HG03460 (cell line): ENCODE results near the gene PRKN.

Experiments
- ATAC-seq: cut with Tn5 transposase; IDR thresholded peaks from one replicate; pipeline ENCODE4 v1.9.1; 2021; ENCODE audit not compliant: unreplicated experiment

The PRKN gene

GRCh38 chr6:162336359-162336758 is 391.2 kb downstream of the PRKN start:
- ATAC-seq = no peak

- ATAC-seq = no peak
These were observed 395.2 kb downstream of the PRKN start for GRCh38 chr6:162332365-162332764.

- no peak for ATAC-seq
These were observed 395.7 kb downstream of the PRKN start for GRCh38 chr6:162331911-162332310.

- no peak for ATAC-seq
These were observed 401.7 kb downstream of the PRKN start for GRCh38 chr6:162325826-162326225.

DNA sequence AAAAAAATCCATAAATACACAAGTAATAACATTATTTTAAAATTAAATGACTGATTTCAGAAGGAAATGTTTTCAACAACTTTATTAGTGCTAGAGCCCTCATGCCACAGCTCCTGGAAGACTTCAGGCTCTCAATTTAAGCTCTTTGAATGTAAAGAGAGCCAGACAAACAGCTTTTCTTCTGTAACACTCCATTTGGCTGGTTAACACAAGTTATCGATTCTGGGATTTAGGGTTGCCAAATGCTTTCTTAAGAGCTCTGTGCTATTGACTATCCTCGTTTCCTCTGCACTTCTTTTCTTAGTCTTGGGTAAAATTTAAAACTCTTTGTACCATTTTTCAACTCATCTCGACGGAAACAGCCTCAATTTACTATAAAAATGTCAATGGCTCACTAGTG is 402.5 kb downstream of the PRKN start:
- ATAC-seq = no peak

- ATAC-seq = no peak
These were observed 412.3 kb downstream of the PRKN start for GRCh38 chr6:162315291-162315690.

DNA sequence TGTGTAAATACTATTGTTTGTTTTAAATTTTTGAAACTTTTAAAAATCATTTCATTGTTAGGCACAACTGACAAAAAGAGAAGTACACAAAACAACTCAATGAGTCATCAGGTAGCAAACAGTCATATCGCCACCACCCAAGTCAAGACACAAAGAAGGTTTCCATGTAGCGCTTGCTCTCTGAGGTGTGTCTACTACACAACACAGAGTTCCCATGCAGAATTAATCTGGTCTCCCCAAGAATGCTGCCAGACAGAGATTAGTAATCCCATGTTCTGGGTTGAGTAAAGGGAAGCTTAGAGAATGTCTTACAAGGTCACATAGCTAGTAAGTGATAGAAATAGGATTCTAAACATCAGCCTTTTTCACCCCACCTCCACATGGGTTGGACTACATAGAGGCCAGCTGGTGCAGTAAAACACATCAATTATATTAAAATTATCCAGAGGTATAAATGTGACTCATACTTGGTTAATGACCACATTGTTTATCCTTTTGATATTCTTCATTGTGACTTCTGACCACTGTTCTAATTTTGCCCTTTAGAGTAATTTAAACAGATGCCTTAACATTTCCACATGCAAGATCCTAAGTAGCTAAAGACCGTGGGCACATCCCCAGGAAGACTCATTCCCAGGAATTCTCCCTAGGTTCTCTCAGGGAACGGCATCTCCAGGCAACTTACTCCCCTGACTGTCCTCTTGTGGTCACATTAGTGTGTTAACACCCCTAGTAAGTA is 413.5 kb downstream of the PRKN start:
- ATAC-seq = no peak

- ATAC-seq = no peak
These were observed 419.7 kb downstream of the PRKN start for GRCh38 chr6:162307865-162308264.

DNA sequence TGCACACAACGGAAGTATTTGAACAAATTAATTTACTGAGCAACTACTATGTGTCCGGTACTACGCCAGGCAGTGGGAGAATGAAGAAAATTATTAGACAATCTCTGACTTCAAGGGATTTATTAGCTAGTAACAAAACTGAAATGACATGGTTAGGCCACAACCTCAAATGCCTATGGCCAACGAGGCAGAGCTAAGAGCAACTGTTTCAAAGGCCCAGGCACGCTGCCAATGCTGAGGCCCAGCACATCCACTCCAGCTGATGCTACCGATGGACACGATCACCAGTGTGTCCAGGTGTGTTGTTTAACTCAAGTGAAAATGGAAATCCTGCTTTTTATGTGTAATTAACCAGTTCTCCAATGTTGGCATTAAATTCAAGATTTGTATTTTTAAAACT is 420.9 kb downstream of the PRKN start:
- no peak for ATAC-seq

DNA sequence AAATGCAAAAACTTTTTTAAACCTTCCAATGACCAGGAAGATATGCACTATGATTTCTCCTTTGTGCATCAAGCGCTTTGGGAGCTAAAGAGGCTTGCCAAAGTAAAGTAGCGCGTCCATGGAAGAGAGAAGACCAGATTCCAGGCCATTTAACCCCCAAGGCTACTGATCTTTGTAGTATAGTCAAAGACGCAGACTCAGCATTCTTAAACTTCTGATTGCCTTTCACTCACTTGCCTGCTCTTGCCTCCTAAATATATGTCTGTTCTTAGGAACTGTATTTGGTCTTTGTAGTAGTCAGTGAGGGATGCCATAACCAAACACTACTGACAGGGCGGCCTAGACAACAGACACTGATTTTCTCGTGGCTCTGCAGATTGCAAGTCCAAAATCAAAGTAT is 426.4 kb downstream of the PRKN start:
- ATAC-seq = no peak

DNA sequence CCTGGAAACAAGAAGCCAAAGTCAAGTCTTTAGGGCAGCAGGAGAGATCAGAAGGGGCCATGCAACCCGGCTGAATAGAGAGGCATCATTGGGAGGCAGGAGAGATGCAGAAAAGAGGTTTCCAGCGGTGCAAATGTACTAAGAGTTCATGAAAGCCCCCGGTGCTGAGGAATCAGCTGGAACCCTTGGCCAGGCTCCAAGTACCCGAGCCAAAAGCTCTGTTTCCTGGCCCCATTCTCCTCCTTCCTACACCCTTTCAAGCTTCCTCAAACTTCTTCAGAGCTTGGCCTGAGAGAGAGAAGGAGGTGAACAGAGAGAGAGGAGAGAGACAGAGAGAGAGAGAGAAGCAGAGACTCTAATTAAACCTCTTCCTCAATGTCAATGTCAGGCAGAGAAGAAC is 433.5 kb downstream of the PRKN start:
- no peak for ATAC-seq

- no peak for ATAC-seq
These were observed 434.7 kb downstream of the PRKN start for GRCh38 chr6:162292915-162293314.

DNA sequence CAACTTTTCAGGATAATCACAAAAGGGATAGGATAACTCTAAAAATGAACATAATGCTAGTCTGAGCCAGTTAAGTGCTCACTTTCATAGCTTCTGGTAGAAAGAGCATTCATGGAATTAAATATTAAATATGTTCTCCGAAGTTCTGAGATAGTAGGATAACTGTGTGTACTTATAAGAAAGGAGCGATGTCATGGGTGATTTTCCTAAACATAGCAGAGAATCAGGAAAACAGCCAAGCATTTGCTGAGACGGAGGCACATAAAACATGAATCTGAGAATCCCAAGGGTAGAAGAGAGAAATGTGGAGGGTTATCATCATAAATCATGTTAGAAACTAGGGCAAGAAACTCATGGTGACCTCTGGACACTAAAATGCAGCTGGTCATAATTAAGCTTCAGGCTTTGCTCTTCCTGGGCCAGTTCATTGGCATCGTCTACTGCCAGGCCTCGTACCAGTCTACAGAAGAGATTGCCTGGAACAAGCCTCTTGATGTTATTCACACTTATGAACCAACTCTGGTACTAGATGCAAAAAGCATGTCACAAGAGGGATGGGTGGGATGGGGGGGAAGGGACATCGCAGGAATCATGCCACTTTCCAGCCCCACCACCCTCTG is 436.6 kb downstream of the PRKN start:
- no peak for ATAC-seq

GRCh38 chr6:162289972-162290371 is 437.6 kb downstream of the PRKN start:
- ATAC-seq = no peak

DNA sequence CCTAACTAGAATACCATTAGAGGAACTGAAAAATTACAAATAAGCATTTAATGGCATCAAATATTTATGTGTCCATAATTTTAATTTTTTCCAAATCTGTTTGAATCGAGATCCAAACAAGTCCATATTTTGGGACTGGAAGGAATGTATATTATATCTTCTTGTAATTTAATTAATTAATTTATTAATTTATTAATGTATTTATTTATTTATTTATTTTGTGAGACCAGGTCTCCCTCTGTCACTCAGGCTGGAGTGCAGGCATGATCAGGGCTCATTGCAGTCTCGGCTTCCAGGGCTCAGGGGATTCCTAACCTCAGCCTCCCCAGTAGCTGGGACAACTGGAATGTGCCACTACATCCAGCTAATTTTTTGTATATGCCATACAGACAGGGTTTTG is 453.6 kb downstream of the PRKN start:
- ATAC-seq = no peak

GRCh38 chr6:162271922-162272321 is 455.6 kb downstream of the PRKN start:
- ATAC-seq = no peak

GRCh38 chr6:162270966-162271365 is 456.6 kb downstream of the PRKN start:
- ATAC-seq = no peak

DNA sequence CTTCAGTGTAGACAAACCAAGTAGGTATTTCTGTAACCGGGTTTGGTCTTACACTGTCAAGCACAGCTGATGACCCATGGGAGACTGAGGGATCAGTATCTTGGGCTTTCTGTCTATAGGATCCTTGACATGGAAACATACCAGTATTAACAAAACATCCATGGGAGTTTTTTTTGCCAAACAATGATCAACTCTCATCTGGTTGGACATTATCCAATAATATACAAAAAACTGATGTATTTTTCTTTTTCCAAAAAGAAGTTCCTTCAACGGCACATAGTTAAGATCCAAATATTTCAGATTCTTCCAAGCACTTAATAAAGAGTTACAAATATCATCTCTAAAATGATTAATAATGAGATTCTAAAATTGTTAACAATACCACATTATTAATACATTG is 459.9 kb downstream of the PRKN start:
- ATAC-seq = no peak

GRCh38 chr6:162267126-162267525 is 460.4 kb downstream of the PRKN start:
- ATAC-seq = no peak

DNA sequence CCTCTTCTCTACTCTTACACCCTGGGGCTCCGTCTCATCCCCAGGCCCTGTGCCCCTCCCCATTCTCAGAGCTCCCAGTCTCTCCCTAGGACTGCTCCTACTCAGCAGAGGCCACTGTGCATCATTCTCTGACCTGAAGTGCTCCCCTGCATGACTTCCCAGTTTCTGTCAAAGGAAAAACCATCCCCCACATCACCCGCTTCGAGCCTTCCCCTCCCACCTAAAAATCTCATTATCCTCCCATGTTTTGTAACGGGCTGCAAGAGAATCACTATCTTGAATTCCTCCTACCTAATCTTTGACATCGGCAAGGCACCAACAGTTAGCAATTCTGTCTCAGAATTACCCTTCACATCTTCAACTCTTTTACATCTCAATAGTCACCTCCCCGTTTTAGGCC is 463.0 kb downstream of the PRKN start:
- no peak for ATAC-seq

DNA sequence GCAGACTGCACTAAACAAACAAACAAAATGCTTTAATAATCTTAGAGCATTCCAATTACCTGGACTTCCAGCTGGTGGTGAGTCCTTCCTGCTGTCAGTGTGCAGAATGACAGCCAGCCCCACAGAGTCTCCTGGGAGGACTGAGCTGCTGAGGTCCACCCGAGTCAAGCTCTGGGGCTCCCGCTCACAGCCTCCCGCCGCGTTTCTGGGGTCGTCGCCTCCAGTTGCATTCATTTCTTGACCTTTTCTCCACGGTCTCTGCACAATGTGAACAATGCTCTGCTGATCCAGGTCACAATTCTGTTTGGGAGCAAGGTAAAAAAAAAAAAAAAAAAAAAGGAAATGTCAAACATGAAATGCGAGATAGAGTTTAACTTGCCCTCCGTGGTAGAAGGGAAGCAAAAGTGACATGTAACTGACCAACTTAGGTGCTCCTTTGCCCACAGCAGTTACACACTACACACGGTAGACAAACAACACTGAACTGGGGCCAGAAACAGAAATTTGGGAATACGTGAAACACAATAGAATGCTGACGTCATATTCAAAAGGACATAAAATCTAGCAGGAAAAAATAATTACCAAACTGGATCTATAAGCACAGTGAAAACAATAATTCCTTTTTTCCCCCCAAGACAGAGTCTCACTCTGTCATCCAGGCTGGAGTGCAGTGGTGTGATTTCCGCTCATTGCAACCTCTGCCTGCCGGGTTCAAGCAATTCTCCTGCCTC is 464.9 kb downstream of the PRKN start:
- ATAC-seq = no peak

DNA sequence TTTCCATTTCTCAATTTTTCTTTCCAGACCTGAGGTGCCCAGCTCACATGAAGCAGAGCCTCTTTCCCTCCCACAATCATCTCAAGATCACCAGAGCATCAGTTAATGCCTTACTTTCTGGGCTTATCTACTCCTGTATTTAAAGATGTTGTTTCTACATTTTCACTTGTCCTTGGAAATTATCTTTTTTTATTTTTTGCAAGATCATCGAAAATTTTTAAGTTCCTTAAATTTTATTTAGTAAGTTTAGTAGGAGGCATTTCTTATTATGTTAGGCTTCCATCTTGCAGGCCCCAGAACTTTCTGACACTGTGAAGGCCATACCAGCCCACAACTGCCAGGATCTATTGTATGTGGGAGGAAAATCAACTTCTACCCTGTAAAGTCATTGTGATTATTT is 466.0 kb downstream of the PRKN start:
- no peak for ATAC-seq
